GM19240 (cell line): ENCODE measurements around the gene CCDC69.

Source experiments
- DNase-seq: peaks from one replicate; pipeline ENCODE4 v3.0.0; 2011; ENCODE audit warnings: low spot score; ENCODE audit not compliant: insufficient read length

Gene CCDC69

DNA sequence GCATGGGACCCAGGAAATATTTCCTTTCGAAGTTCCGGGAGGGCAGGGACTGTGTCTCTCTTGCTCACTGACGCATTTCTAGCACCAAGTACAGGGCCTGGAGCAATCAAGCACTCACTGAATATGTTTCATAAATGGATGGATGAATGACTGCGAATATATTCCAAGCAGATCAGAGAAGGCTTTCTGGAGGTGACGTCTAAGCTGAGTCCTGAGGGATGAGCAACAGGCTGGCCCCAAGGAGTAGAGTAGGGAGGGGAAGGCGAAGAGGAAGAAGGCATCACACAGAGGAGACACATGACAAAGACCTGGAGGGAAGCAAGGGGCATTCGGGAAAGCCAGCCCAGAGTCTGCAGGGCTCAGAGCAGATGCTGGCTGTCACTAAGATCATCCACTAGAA, 80.2 kb downstream of the CCDC69 start:
- no peak for DNase-seq

DNA sequence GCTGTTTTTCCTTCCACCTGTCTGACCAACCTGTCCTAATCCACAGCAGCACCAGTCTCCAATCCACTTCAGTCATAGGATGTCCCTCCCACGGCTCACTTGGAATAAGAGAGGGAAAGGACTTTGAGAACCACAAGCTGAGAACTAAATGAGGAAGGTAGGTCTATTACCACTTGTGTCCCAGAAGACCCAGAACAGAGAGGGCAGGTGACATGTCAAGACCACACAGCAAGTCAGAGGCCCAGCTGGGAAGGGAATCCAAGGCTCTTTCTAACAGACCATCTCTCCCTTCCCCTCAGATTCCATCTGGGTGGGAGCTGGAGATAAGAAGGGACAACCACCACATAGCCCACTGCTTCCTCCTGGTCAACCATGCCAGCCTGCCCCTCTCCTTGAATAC, 81.0 kb downstream of the CCDC69 start:
- DNase-seq = no peak

DNA sequence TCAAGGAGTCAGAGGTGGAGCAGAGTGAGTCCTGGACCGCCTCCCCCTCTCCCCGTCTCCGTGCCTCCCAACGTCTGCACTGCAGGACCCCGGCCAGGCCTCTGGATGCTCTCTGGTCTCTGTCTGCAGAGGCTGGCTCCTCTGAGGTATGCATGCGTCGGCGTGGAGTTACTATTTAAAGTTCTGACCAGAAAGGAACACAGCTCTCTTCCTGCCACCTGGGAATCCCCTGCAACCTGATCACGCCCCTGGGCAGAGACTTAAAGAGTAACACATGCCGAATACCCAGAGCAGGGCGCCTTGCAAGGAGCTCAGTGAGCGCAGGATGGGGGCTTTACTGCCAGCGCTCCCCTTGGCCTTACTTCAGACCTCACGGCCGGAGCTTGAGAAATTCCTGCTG, 82.4 kb downstream of the CCDC69 start:
- DNase-seq = peak; percentile 64

DNA sequence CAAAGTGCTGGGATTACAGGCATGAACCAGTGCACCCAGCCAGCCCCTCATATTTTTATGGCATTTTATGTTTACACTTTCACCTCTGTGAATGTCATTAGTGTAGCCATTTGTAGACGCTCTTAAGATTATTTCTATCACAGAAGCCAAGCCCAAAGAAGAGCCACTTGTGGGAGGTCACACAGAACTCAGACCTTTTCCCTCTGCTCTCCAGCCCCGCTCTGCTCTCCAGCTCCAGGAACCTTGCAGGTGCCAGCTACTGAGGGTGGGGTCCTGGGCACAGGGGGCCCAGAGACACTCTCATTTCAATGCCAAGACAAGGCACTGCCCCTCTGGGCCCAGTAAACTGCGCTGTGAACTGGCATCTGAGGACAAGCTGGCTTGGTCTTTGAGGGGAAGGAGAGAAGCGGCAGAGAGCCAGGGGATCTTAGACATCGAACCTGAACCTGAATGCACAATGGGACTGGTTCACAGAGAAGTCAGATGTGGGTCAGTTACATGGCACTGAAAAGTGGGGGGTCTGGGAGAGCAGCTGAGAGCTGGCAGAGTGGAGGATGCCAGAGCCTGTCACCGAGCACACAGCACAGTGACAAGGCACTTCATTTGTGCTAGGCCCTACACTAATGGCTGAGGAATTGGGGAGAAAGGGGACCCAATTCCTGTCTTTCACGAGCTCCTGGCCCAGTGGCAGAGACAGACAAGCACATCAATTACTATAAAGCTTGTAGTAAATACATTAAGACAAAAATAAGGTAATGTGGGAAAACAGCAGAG, 83.0 kb downstream of the CCDC69 start:
- no peak for DNase-seq

DNA sequence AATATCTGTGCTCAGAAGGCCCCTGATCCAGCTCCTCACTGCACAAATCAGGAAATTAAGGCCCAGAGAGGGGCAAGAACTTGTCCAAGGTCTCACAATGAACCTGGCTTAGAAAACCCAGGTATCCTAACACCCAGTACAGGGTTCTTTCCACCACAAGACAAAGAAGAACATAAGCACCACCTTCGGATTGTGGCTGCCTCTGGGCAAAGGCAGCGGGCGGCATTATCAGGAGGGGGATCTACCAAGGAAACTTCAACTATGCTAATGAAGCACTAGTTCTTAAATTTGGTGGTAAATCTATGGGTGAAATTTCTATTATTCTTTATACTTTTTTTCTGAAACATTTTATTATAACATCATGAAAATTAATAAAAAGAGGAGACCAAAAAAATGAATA, 84.2 kb downstream of the CCDC69 start:
- no peak for DNase-seq

DNA sequence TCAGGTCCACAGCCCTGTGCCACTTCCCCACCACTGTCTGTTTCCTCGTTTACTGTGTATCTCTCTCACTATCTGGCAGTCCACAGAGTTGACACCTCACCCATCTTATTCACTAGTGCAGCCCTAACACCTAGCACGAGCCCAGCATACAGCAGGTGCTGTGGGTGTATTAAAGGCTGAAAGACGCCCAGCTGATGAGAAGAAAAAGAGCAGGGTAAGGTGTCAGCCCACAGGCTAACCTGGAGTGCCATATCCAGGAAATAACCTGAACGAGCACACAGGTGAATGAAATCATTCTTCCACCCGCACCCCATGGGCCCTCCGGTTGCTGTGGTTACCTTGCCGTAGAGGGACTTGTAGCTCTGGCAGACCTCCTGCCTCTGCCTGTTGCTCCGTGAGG, 84.9 kb downstream of the CCDC69 start:
- DNase-seq = no peak

DNA sequence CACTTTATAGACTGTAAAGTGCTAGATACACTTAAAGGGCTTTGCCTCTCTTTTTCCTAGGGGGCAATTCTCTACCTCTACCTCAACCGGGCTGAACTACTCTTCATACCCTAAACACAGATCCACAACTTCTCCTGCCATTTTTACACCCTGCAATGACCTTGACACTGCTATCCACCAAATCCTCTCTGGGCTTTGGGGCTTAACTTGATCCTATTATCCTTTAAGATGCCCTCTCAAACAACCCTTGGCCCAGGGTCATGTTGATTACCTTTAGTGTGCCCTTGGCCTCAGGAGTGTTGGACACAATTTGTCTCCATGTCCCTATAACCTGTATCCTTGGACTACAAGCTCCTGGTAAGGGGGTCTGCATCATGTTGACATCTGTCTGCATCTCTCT, 85.8 kb downstream of the CCDC69 start:
- DNase-seq = no peak

DNA sequence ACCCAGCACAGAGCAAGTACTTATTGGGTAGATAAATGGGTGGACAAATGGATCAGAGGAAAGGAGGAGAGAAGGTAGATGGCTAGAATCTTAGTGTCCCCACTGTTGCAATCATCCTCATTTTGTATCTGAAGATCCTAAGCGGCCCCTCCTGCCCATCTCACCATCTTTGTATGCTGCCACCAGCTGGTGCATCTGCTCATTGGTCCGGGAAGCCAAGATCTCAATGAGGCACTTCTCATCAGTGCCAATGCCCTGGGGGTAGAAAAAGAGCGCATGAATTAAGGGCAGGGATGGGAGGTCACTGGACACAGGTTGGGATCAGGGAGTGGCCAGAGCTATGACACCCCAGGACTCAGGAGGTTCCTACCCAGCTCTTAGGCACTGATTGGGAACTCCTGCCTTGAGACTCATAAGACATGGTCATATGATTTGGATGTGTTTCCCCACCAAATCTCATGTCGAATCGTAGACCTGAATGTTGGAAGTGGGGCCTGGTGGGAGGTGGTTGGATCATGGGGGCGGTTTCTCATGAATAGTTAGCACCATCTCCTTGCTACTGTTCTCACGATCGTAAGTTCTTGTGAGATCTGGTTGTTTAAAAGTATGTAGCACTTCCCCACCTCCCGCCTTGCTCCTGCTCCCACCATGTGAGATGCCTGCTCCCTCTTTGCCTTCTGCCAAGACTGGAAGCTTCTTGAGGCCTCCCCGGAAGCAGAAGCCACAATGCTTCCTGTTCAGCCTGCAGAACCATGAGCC, 86.6 kb downstream of the CCDC69 start:
- DNase-seq = no peak

DNA sequence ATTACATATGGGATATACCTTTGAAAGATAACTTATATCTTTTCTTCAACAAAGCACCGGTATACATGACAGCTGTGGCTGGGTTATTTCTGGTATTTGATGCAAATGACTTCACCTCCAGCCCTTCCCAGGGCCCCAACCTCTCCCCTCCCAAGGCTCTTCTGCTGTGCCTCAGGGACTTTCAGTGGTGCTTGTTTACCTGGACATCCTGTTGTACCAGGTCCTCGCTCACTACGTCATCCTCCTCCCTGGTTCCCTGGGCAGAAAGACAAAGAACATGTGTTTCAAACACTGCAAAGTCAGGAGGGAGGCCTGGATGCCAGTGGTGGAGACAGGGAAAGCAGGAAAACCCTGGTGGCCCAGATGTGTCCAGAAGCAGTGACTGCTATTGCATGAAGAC, 89.7 kb downstream of the CCDC69 start:
- DNase-seq = no peak

DNA sequence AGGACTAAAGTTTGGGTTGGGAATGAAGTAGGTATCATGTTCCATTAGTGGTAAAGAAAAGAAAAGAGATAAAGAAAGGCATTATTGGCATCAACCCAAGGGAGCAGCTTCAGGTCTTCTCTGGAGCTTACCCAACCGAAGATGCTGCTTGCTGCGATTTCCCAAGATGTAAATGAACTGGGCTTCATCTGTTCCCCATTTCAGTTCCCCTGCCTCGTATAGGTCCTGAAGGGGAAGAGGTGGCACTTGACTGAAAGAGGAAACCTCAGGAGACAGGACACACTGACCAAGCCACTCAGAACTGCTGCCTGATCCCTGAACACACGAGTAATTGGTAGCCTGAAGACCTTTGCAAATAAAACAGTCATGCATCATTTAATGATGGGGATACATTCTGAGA, 90.9 kb downstream of the CCDC69 start:
- no peak for DNase-seq
